SK-N-DZ (cell line): Measurements from ENCODE around the gene TRPV5. TPM values are rescaled to one million over a fixed set of nuclear protein-coding genes. Genes with fewer than 3 reads are reported as not detected.
"Not testable (repeated sequence)": the region's sequence is repeated elsewhere in the genome, so short reads cannot be mapped to it uniquely, and the experiment has no call there.

ENCODE experiments used
- DNase-seq: peaks from one replicate; pipeline ENCODE4 v3.0.0-alpha.2; 2015; ENCODE audit warnings: low spot score
- polyA plus RNA-seq, 2 experiments: library from polyadenylated mRNA; depleted of rRNA; stranded (reverse); fragments of >200 nt; gene quantifications; 2 replicates each; pipeline ENCODE4 v1.2.3, GENCODE V29; 2014

The TRPV5 gene
- not detected in 2 replicates for polyA plus RNA-seq (2014; cell fraction: cytosol; rRNA removed)
- polyA plus RNA-seq (2014; cell fraction: nucleus; rRNA removed), result not detected in 2 replicates

GRCh38 chr7:142933624-142934023, at the start of gene TRPV5:
TRPV5 (minus strand) TSS chr7:142933746; CDS start chr7:142933459, 287 bp downstream.
- no peak for DNase-seq

GRCh38 chr7:142978402-142978801, 44.9 kb upstream of the TRPV5 start:
- not testable (repeated sequence) for DNase-seq

- no peak for DNase-seq
Observed at GRCh38 chr7:142974626-142975025, 41.1 kb upstream of the TRPV5 start.

GRCh38 chr7:142969183-142969582, 35.6 kb upstream of the TRPV5 start:
- no peak for DNase-seq

- DNase-seq, result no peak
Observed at GRCh38 chr7:142968229-142968628, 34.7 kb upstream of the TRPV5 start.

GRCh38 chr7:142964502-142965246, 31.1 kb upstream of the TRPV5 start:
- DNase-seq, result no peak

- DNase-seq, result no peak
Observed at GRCh38 chr7:142963993-142964392, 30.4 kb upstream of the TRPV5 start.

- no peak for DNase-seq
Observed at GRCh38 chr7:142962991-142963390, 29.4 kb upstream of the TRPV5 start.

GRCh38 chr7:142961973-142962926, 28.7 kb upstream of the TRPV5 start, which contains the start of gene KEL:
KEL (minus strand) TSS chr7:142962363; CDS start chr7:142962206, 157 bp downstream.
- no peak for DNase-seq

- DNase-seq, result no peak
Observed at GRCh38 chr7:142961595-142961972, 28.0 kb upstream of the TRPV5 start.

- no peak for DNase-seq
Observed at GRCh38 chr7:142960955-142961512, 27.5 kb upstream of the TRPV5 start.

- no peak for DNase-seq
Observed at GRCh38 chr7:142959202-142959601, 25.7 kb upstream of the TRPV5 start.

GRCh38 chr7:142957723-142958122, 24.2 kb upstream of the TRPV5 start:
- DNase-seq, result no peak

GRCh38 chr7:142956951-142957623, 23.5 kb upstream of the TRPV5 start:
- no peak for DNase-seq

GRCh38 chr7:142954680-142955268, 21.2 kb upstream of the TRPV5 start:
- DNase-seq, result no peak

- DNase-seq, result no peak
Observed at GRCh38 chr7:142950235-142950634, 16.7 kb upstream of the TRPV5 start.

GRCh38 chr7:142948603-142949002, 15.1 kb upstream of the TRPV5 start:
- no peak for DNase-seq

- no peak for DNase-seq
Observed at GRCh38 chr7:142945001-142945400, 11.5 kb upstream of the TRPV5 start.

GRCh38 chr7:142943706-142944268, 10.2 kb upstream of the TRPV5 start:
- no peak for DNase-seq

- DNase-seq, result no peak
Observed at GRCh38 chr7:142942746-142943145, 9.2 kb upstream of the TRPV5 start.

GRCh38 chr7:142941541-142941940, 8.0 kb upstream of the TRPV5 start:
- DNase-seq, result no peak
